Measurements from ENCODE around the gene GIGYF2. TPM values are rescaled to one million over a fixed set of nuclear protein-coding genes. Genes with fewer than 3 reads are reported as not detected.

GIGYF2 gene
- total and polyA plus RNA-seq, 2 of the 13 experiments (the other 11 are each of a cell fraction or from before 2014, with no cell fraction given) = 44.9 to 73.5 TPM

DNA sequence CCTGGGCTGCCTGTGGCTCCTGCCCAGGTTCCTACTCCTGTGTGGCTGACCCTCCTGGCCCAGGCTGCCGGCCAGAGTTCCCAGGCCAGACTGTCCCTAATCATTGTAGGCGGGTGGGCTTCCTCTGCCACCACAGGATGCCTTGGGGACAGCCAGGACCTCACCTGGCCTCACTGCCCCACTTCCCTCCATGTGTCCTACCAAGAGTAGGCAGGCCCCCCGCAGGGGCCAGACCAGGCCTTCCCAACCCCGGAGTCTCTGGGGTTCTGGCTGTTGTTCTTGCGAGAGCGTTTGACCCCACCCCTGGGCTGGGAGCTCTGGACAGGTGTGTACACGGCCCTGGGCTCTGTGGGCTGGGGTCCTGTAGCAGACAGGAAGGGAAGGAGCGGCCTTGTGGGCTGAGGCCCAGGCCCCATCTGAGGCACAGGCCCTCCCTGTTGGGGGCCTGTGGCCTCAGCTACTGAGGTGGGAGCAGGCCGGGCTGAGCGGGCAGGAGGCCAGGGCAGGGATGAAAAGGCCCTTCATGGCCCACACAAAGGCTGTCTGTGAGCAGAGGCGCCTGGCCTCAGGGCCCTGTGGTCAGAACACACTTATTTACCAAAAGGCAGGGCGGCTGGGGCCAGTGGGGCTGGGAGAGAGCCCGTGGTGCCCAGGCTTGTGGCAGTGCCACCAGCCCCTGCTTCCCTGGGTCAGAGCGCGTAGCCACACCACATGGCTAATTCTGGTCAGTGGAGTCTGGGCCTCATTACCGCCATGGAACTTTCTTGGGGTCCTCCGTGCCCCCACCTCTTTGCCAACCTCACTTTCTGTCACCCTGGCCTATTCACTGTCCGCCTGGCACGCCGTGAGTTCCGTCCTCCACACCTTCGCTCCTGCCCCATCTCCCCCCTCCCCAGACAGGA lies 175.0 kb downstream of the GIGYF2 start (continued):
- no peak for TF ChIP-seq CENPT (CRISPR knock-in tag; IDR thresholded peaks at IDR 0.05; ENCODE audit: low read depth)
- no peak; the same call in none of the 2 replicates for TF ChIP-seq ZNF543 (CRISPR knock-in tag; IDR thresholded peaks at IDR 0.05)
- no peak for TF ChIP-seq DDIT3 (CRISPR knock-in tag; IDR thresholded peaks at IDR 0.05)
- no peak for TF ChIP-seq RNF219 (CRISPR knock-in tag; IDR thresholded peaks at IDR 0.05)
- no peak; the same call in none of the 2 replicates for TF ChIP-seq FOXC1 (CRISPR knock-in tag; IDR thresholded peaks at IDR 0.05; ENCODE audit: borderline replicate concordance)
- TF ChIP-seq, protein P1, sequence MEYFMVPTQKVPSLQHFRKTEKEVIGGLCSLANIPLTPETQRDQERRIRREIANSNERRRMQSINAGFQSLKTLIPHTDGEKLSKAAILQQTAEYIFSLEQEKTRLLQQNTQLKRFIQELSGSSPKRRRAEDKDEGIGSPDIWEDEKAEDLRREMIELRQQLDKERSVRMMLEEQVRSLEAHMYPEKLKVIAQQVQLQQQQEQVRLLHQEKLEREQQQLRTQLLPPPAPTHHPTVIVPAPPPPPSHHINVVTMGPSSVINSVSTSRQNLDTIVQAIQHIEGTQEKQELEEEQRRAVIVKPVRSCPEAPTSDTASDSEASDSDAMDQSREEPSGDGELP (IDR thresholded peaks at IDR 0.05; ENCODE audit: borderline replicate concordance, low read depth) = peak; percentile 67; the same call in 1 of the 2 replicates
- TF ChIP-seq ERF (CRISPR knock-in tag; IDR thresholded peaks at IDR 0.05) = 0 out of 2 replicates have a peak, but pooled peaks have one; percentile 48
- no peak; the same call in 1 of the 2 replicates for TF ChIP-seq FIP1L1 (IDR thresholded peaks at IDR 0.05; ENCODE audit: borderline replicate concordance, insufficient read depth, low read depth, low read length)
- no peak for TF ChIP-seq ZNF749 (CRISPR knock-in tag; IDR thresholded peaks at IDR 0.05; ENCODE audit: borderline replicate concordance)
- no peak for TF ChIP-seq PRPF4 (IDR thresholded peaks at IDR 0.05; ENCODE audit: low read depth, low read length, poor library complexity, severe bottlenecking)
- TF ChIP-seq RORA (CRISPR knock-in tag; IDR thresholded peaks at IDR 0.05) = no peak
- no peak for TF ChIP-seq SNRNP70 (IDR thresholded peaks at IDR 0.05; ENCODE audit: low read depth, low read length)
- TF ChIP-seq ESRRA (CRISPR knock-in tag; IDR thresholded peaks at IDR 0.05; ENCODE audit: low read depth) = peak; percentile 43; the same call in 1 of the 2 replicates
- TF ChIP-seq FOXK2 (IDR thresholded peaks at IDR 0.05) = no peak
- TF ChIP-seq, protein P2, sequence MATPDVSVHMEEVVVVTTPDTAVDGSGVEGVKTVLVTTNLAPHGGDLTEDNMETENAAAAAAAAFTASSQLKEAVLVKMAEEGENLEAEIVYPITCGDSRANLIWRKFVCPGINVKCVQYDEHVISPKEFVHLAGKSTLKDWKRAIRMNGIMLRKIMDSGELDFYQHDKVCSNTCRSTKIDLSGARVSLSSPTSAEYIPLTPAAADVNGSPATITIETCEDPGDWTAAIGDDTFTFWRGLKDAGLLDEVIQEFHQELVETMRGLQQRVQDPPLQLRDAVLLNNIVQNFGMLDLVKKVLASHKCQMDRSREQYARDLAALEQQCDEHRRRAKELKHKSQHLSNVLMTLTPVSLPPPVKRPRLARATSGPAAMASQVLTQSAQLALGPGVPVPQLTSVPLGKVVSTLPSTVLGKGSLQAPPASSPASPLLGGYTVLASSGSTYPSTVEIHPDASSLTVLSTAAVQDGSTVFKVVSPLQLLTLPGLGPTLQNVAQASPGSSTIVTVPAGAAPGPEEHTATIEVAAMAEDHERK (CRISPR knock-in tag; IDR thresholded peaks at IDR 0.05; ENCODE audit: low read depth) = no peak
- TF ChIP-seq ZMYM2 (CRISPR knock-in tag; IDR thresholded peaks at IDR 0.05) = peak; percentile 49; the same call in 1 of the 2 replicates
- no peak for TF ChIP-seq ZBTB1 (CRISPR knock-in tag; IDR thresholded peaks at IDR 0.05; ENCODE audit: borderline replicate concordance)
- TF ChIP-seq CBFB (CRISPR knock-in tag; IDR thresholded peaks at IDR 0.05) = peak; percentile 63
- 0 out of 2 replicates have a peak, but pooled peaks have one; percentile 12 for TF ChIP-seq TOPORS (CRISPR knock-in tag; IDR thresholded peaks at IDR 0.05)
- peak; percentile 74 for TF ChIP-seq LCORL (IDR thresholded peaks at IDR 0.05)
- TF ChIP-seq LCORL (CRISPR knock-in tag; IDR thresholded peaks at IDR 0.05) = peak; percentile 80
- no peak for TF ChIP-seq ETS1 (CRISPR knock-in tag; IDR thresholded peaks at IDR 0.05)
- no peak for TF ChIP-seq ZNF451 (CRISPR knock-in tag; IDR thresholded peaks at IDR 0.05)
- TF ChIP-seq ZNF773 (CRISPR knock-in tag; IDR thresholded peaks at IDR 0.05; ENCODE audit: borderline replicate concordance) = no peak
